Liver (tissue), 9 donors: ENCODE results near the gene TMC2. TPM values are rescaled to one million over a fixed set of nuclear protein-coding genes. Genes with fewer than 3 reads are reported as not detected.

Source experiments
- DNase-seq: peaks from one replicate; pipeline ENCODE4 v3.0.0-alpha.2; 2017; ENCODE audit warnings: low spot score
- H3K27ac ChIP-seq, 2 donors: one replicate each; pipeline ENCODE4 v1.7.0; 2013; ENCODE audit warnings: inconsistent platforms in 2 of 2, low read length in 2 of 2, control low read depth in 1 of 2, low read depth in 1 of 2, mild to moderate bottlenecking in 1 of 2
- H3K27me3 ChIP-seq, 4 donors: one replicate each; pipeline versions ENCODE4 v1.6.1 to v1.7.0; 2013; ENCODE audit warnings: low read length in 3 of 4, inconsistent platforms in 1 of 4, mild to moderate bottlenecking in 1 of 4, moderate library complexity in 1 of 4; ENCODE audit not compliant: control insufficient read depth in 4 of 4, insufficient read depth in 4 of 4
- H3K36me3 ChIP-seq, 4 donors: one replicate each; pipeline versions ENCODE4 v1.6.1 to v1.7.0; 2013; ENCODE audit warnings: low read length in 3 of 4, mild to moderate bottlenecking in 3 of 4, low read depth in 1 of 4, moderate library complexity in 1 of 4; ENCODE audit not compliant: control insufficient read depth in 4 of 4, insufficient read depth in 3 of 4
- H3K4me1 ChIP-seq, 4 donors: one replicate each; pipeline versions ENCODE4 v1.6.1 to v1.7.0; 2013; ENCODE audit warnings: low read length in 3 of 4, mild to moderate bottlenecking in 3 of 4, moderate library complexity in 1 of 4; ENCODE audit not compliant: control insufficient read depth in 4 of 4, insufficient read depth in 4 of 4
- H3K4me3 ChIP-seq, 3 donors: one replicate each; pipeline versions ENCODE4 v1.6.1 to v1.7.0; 2013; ENCODE audit warnings: low read length in 3 of 3, control low read depth in 1 of 3, low read depth in 1 of 3, mild to moderate bottlenecking in 1 of 3
- H3K9ac ChIP-seq, 2 donors: one replicate each; pipeline ENCODE4 v1.7.0; 2013; ENCODE audit warnings: low read length in 2 of 2, mild to moderate bottlenecking in 2 of 2, moderate library complexity in 2 of 2, control low read depth in 1 of 2, low read depth in 1 of 2
- H3K9me3 ChIP-seq, 4 donors: one replicate each; pipeline versions ENCODE4 v1.6.1 to v1.7.0; 2013; ENCODE audit warnings: low read length in 3 of 4; ENCODE audit not compliant: control insufficient read depth in 4 of 4
- ATF3 ChIP-seq: IDR thresholded peaks from 2 replicates; pipeline ENCODE4 v1.6.1; 2016; ENCODE audit warnings: antibody characterized with exemption
- CTCF ChIP-seq: fragments of 150-350 bp; IDR thresholded peaks from 2 replicates; pipeline ENCODE4 v1.5.1; 2017; ENCODE audit warnings: improper control_type of control experiment, low read depth, low read length; ENCODE audit not compliant: missing input control
- EGR1 ChIP-seq, 2 donors: IDR thresholded peaks; 2 replicates each; pipeline ENCODE4 v1.6.1; 2016 to 2018; ENCODE audit warnings: antibody characterized with exemption in 2 of 2, low read depth in 2 of 2
- FOXA1 ChIP-seq: IDR thresholded peaks from 2 replicates; pipeline ENCODE4 v1.6.1; 2016; ENCODE audit warnings: antibody characterized with exemption
- FOXA2 ChIP-seq: IDR thresholded peaks from 2 replicates; pipeline ENCODE4 v1.6.1; 2016; ENCODE audit warnings: antibody characterized with exemption
- GABPA ChIP-seq, 2 donors: IDR thresholded peaks in 1 of 2; conservative IDR thresholded peaks in 1 of 2; 2 replicates each; pipeline ENCODE4 v1.6.1; 2016; ENCODE audit warnings: antibody characterized with exemption in 2 of 2, mild to moderate bottlenecking in 1 of 2, moderate library complexity in 1 of 2
- HNF4A ChIP-seq, 2 donors: conservative IDR thresholded peaks; 2 replicates each; pipeline ENCODE4 v1.6.1; 2016; ENCODE audit warnings: antibody characterized with exemption in 2 of 2, mild to moderate bottlenecking in 2 of 2
- HNF4G ChIP-seq: IDR thresholded peaks from 2 replicates; pipeline ENCODE4 v1.6.1; 2016; ENCODE audit warnings: antibody characterized with exemption
- MAX ChIP-seq: IDR thresholded peaks from 2 replicates; pipeline ENCODE4 v1.6.1; 2016; ENCODE audit warnings: antibody characterized with exemption
- NR2F2 ChIP-seq: IDR thresholded peaks from 2 replicates; pipeline ENCODE4 v1.6.1; 2016; ENCODE audit warnings: antibody characterized with exemption
- RAD21 ChIP-seq, 2 donors: IDR thresholded peaks; 2 replicates each; pipeline ENCODE4 v1.6.1; 2016; ENCODE audit warnings: antibody characterized with exemption in 2 of 2, mild to moderate bottlenecking in 2 of 2
- REST ChIP-seq: IDR thresholded peaks from 2 replicates; pipeline ENCODE4 v1.6.1; 2016; ENCODE audit warnings: antibody characterized with exemption, mild to moderate bottlenecking
- RXRA ChIP-seq, 2 donors: IDR thresholded peaks; 2 replicates each; pipeline ENCODE4 v1.6.1; 2017 to 2018; ENCODE audit warnings: antibody characterized with exemption in 2 of 2, mild to moderate bottlenecking in 1 of 2
- SP1 ChIP-seq: IDR thresholded peaks from 2 replicates; pipeline ENCODE4 v1.6.1; 2018; ENCODE audit warnings: antibody characterized with exemption, mild to moderate bottlenecking
- TAF1 ChIP-seq: conservative IDR thresholded peaks from 2 replicates; pipeline ENCODE4 v1.6.1; 2016; ENCODE audit warnings: antibody characterized with exemption, mild to moderate bottlenecking
- YY1 ChIP-seq: IDR thresholded peaks from 2 replicates; pipeline ENCODE4 v1.6.1; 2016; ENCODE audit warnings: antibody characterized with exemption, mild to moderate bottlenecking
- ZBTB33 ChIP-seq: IDR thresholded peaks from 2 replicates; pipeline ENCODE4 v1.6.1; 2016; ENCODE audit warnings: antibody characterized with exemption
- WGBS: extraction: QIAGEN DNeasy Blood & Tissue Kit; methylation state at CpG from one replicate; pipeline ENCODE4 v1.1.7; 2013; 5-methylcytosine and 5-hydroxymethylcytosine counted together
- polyA plus RNA-seq, 2 donors: library from polyadenylated mRNA; stranded (reverse) in 1 of 2; unstranded in 1 of 2; fragments of 200-250 nt in 1 of 2; fragments of >200 nt in 1 of 2; fragmentation: Nextera tagmentation in 1 of 2; extraction: Ambion mirVana in 1 of 2; gene quantifications; one replicate each; pipeline versions ENCODE4 v1.2.1 to v1.2.3, GENCODE V29; 2013 to 2015
- total RNA-seq, 2 donors: library from RNA; depleted of rRNA; stranded (reverse); fragments of >200 nt; gene quantifications; one replicate each; pipeline ENCODE4 v1.2.3, GENCODE V29; 2014
- donor health status: healthy.
- donor health status: healthy.
- donor health status: healthy.
- donor health status: healthy.
- donor health status: healthy.

The TMC2 gene
- total and polyA plus RNA-seq, 4 donors: not detected

- TF ChIP-seq REST: no peak
- no peak for TF ChIP-seq GABPA (IDR thresholded peaks at IDR 0.05 in 1 of 2, conservative IDR thresholded peaks at IDR 0.05 in 1 of 2)
- no peak for TF ChIP-seq CTCF
- no peak for TF ChIP-seq ATF3
- no peak for DNase-seq
- H3K27ac ChIP-seq: no peak overlapping the region
- H3K4me3 ChIP-seq: no peak overlapping the region
- H3K36me3 ChIP-seq: no peaks in the 10 kb centered on the region
- H3K4me1 ChIP-seq: no peaks in the 10 kb centered on the region
- no peak overlapping the region for H3K9ac ChIP-seq
- H3K9me3 ChIP-seq: peaks cover 4 to 7% (median 6%) of the 10 kb centered on the region in 4 donors
- no peaks in the 10 kb centered on the region for H3K27me3 ChIP-seq
- WGBS: 84% methylated on average over 1 of the region's 1 CpG
Measured at GRCh38 chr20:2606507-2607006, 70.2 kb downstream of the TMC2 start.

GRCh38 chr20:2610326-2610725, 74.0 kb downstream of the TMC2 start:
- H3K27me3 ChIP-seq: no peaks in the 10 kb centered on the region
- peaks cover 4 to 6% (median 5%) of the 10 kb centered on the region in 4 donors for H3K9me3 ChIP-seq
- no peaks in the 10 kb centered on the region for H3K36me3 ChIP-seq
- H3K27ac ChIP-seq: no peak overlapping the region
- DNase-seq: no peak
- H3K4me1 ChIP-seq: no peaks in the 10 kb centered on the region
- TF ChIP-seq CTCF: no peak
- TF ChIP-seq RXRA (IDR thresholded peaks at IDR 0.05): no peak
- no peak for TF ChIP-seq ZBTB33
- TF ChIP-seq FOXA2: no peak
- TF ChIP-seq MAX: no peak
- no peak for TF ChIP-seq NR2F2
- no peak for TF ChIP-seq HNF4A (conservative IDR thresholded peaks at IDR 0.05)
- no peak for TF ChIP-seq REST
- TF ChIP-seq RAD21 (IDR thresholded peaks at IDR 0.05): no peak
- no peak for TF ChIP-seq EGR1 (IDR thresholded peaks at IDR 0.05; ENCODE audit: low read depth in 2 of 2)
- no peak for TF ChIP-seq HNF4G
- no peak for TF ChIP-seq SP1
- TF ChIP-seq GABPA (IDR thresholded peaks at IDR 0.05 in 1 of 2, conservative IDR thresholded peaks at IDR 0.05 in 1 of 2): no peak
- TF ChIP-seq FOXA1: no peak
- TF ChIP-seq YY1: no peak
- no peak for TF ChIP-seq TAF1
- TF ChIP-seq ATF3: no peak
- no peak overlapping the region for H3K4me3 ChIP-seq
- WGBS: 88% methylated on average over 6 of the region's 6 CpGs
- no peak overlapping the region for H3K9ac ChIP-seq
